ENCODE results near the gene LILRA6.
"Not testable (repeated sequence)": the region's sequence is repeated elsewhere in the genome, so short reads cannot be mapped to it uniquely, and the experiment has no call there.

DNA sequence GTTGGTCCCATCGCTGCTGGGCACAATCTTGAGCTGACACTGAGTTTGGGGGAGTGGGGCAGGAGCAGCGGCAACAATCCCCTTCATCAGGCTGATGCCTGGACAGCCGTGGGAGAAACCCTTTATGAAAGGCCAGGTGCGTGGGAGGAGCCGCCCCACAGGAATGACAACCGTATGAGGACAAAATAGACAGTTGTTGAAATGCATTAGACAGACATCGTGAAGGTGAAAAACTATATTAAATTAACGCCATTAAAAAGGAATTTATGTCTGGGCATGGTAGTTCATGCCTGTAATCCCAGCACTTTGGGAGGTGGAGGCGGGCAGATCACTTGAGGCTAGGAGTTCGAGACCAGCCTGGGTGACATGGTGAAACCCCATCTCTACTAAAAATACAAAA is 18.0 kb downstream of the LILRA6 start:
- TF ChIP-seq CREB1 (IDR thresholded peaks at IDR 0.05; ENCODE audit: low read depth); EP300 (IDR thresholded peaks at IDR 0.05; ENCODE audit: borderline replicate concordance in 1 of 2, control insufficient read depth in 1 of 2, low read depth in 2 of 2, low read length in 2 of 2); RELA (IDR thresholded peaks at IDR 0.05; ENCODE audit: borderline replicate concordance, partially characterized antibody); CHD2 (IDR thresholded peaks at IDR 0.05; ENCODE audit: borderline replicate concordance, low read depth, low read length); ZNF384 (IDR thresholded peaks at IDR 0.05; ENCODE audit: borderline replicate concordance, low read depth, low read length); SMC3 (IDR thresholded peaks at IDR 0.05; ENCODE audit: borderline replicate concordance, low read length): not testable (repeated sequence)
- TF ChIP-seq, protein P1, sequence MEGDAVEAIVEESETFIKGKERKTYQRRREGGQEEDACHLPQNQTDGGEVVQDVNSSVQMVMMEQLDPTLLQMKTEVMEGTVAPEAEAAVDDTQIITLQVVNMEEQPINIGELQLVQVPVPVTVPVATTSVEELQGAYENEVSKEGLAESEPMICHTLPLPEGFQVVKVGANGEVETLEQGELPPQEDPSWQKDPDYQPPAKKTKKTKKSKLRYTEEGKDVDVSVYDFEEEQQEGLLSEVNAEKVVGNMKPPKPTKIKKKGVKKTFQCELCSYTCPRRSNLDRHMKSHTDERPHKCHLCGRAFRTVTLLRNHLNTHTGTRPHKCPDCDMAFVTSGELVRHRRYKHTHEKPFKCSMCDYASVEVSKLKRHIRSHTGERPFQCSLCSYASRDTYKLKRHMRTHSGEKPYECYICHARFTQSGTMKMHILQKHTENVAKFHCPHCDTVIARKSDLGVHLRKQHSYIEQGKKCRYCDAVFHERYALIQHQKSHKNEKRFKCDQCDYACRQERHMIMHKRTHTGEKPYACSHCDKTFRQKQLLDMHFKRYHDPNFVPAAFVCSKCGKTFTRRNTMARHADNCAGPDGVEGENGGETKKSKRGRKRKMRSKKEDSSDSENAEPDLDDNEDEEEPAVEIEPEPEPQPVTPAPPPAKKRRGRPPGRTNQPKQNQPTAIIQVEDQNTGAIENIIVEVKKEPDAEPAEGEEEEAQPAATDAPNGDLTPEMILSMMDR (IDR thresholded peaks at IDR 0.05 in 2 of 3, conservative IDR thresholded peaks at IDR 0.05 in 1 of 3; ENCODE audit: control insufficient read depth in 2 of 3, extremely low read depth in 1 of 3, insufficient read depth in 1 of 3, low read depth in 3 of 3, low read length in 3 of 3) = not testable (repeated sequence)
- TF ChIP-seq, protein P2, sequence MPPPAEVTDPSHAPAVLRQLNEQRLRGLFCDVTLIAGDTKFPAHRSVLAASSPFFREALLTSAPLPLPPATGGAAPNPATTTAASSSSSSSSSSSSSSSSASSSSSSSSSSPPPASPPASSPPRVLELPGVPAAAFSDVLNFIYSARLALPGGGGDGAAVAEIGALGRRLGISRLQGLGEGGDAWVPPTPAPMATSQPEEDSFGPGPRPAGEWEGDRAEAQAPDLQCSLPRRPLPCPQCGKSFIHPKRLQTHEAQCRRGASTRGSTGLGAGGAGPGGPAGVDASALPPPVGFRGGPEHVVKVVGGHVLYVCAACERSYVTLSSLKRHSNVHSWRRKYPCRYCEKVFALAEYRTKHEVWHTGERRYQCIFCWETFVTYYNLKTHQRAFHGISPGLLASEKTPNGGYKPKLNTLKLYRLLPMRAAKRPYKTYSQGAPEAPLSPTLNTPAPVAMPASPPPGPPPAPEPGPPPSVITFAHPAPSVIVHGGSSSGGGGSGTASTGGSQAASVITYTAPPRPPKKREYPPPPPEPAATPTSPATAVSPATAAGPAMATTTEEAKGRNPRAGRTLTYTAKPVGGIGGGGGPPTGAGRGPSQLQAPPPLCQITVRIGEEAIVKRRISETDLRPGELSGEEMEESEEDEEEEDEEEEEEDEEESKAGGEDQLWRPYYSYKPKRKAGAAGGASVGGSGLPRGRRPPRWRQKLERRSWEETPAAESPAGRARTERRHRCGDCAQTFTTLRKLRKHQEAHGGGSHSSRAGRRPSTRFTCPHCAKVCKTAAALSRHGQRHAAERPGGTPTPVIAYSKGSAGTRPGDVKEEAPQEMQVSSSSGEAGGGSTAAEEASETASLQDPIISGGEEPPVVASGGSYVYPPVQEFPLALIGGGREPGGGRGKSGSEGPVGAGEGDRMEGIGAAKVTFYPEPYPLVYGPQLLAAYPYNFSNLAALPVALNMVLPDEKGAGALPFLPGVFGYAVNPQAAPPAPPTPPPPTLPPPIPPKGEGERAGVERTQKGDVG (CRISPR knock-in tag; IDR thresholded peaks at IDR 0.05) = not testable (repeated sequence)
